ENCODE measurements around the gene AGRN.
A peak's percentile ranks its signal among the peaks of the same experiment; 100 is the strongest.
"Not testable (repeated sequence)": the region's sequence is repeated elsewhere in the genome, so short reads cannot be mapped to it uniquely, and the experiment has no call there.

Gene AGRN
- 7.5 reads per million, percentile 26 among the genes with 10 or more reads in this experiment for total RNA-seq

GRCh38 chr1:1020000-1020404 lies at the start of gene AGRN:
TSS of gene AGRN (plus strand) at chr1:1020120. CDS start at chr1:1020173, 53 bp downstream.
- DNase-seq, result no peak

GRCh38 chr1:970242-970972 lies 49.5 kb upstream of the AGRN start:
- no peak for DNase-seq

GRCh38 chr1:970973-971730 lies 48.8 kb upstream of the AGRN start:
- DNase-seq, result no peak

GRCh38 chr1:971751-972506 lies 48.0 kb upstream of the AGRN start:
- DNase-seq, result no peak

- no peak for DNase-seq
Measured at GRCh38 chr1:972726-973458, 47.0 kb upstream of the AGRN start.

- no peak for DNase-seq
Measured at GRCh38 chr1:973459-974292, 46.2 kb upstream of the AGRN start.

- no peak for DNase-seq
Measured at GRCh38 chr1:974293-974640, 45.7 kb upstream of the AGRN start.

GRCh38 chr1:974687-975328 lies 45.1 kb upstream of the AGRN start:
- no peak for DNase-seq

GRCh38 chr1:975365-975764 lies 44.6 kb upstream of the AGRN start:
- DNase-seq, result no peak

- DNase-seq, result no peak
Measured at GRCh38 chr1:975896-976683, 43.8 kb upstream of the AGRN start.

GRCh38 chr1:976791-977190 lies 43.1 kb upstream of the AGRN start:
- DNase-seq, result not testable (repeated sequence)

GRCh38 chr1:978069-978834 lies 41.7 kb upstream of the AGRN start:
- DNase-seq, result no peak

- DNase-seq, result no peak
Measured at GRCh38 chr1:978835-979743, 40.8 kb upstream of the AGRN start.

GRCh38 chr1:979744-980072 lies 40.2 kb upstream of the AGRN start:
- DNase-seq, result no peak

GRCh38 chr1:980137-980571 lies 39.8 kb upstream of the AGRN start:
- DNase-seq, result no peak

- no peak for DNase-seq
Measured at GRCh38 chr1:980602-981395, 39.1 kb upstream of the AGRN start.

- no peak for DNase-seq
Measured at GRCh38 chr1:981491-981954, 38.4 kb upstream of the AGRN start.

Measured in effector CD4-positive, alpha-beta T cell (primary cell).